ENCODE measurements around the gene RHEX. TPM values are rescaled to one million over a fixed set of nuclear protein-coding genes. Genes with fewer than 3 reads are reported as not detected.

The RHEX gene
- total RNA-seq, 2 experiments from 2014 or later, result not detected

DNA sequence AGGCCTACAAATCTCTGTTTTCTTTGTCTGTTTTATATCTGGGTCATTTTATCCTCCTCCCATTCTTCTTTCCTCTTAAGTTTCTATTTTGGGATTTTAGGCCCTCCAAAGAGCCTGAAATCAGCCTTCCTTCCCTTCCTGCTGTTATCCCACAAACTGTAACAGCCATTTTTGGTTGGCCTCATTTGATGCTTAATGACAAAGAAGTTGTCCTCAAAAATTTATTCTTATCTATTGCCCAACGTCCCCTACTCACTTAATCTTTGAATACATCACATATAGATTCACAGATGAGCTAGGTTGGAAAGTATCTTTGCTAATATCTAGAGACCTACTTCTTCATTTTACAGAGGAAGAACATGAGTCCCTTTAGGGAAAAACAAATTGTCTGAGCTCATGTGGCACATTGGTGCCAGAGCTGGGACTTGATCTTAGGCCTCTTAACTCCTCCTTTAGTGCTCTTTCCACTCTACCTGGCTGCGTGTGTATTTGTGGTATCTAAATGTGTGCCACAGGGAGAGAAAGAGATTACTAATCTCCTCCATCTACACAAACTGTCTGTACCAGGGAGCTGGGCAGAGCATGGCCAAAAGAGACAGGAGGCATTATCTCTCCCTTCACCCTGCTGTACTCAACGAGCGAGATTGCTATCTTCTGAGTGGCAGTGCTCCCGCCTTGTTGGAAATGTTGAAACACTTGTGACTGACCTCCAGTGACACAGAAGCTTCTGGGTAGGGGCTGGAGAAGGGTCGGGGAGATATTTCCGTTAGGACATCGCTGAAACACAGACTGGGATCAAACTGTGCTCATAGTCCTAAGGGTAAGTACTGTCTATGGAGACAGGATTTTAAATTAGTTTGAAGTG is 30.1 kb downstream of the RHEX start:
- Mint-ChIP-seq H3K36me3 (ENCODE audit: low read depth) (no peaks in the 10 kb centered on the region), H3K4me1 (ENCODE audit: low read depth) (peaks cover 18% of the 10 kb centered on the region), H3K4me3 (no peak overlapping the region), H3K27ac (no peak overlapping the region), H3K9me3 (ENCODE audit: insufficient read depth) (no peaks in the 10 kb centered on the region), H3K27me3 (ENCODE audit: low read depth) (peaks cover 26% of the 10 kb centered on the region)
- ChIA-PET POLR2A (no interaction called here), CTCF (interaction anchor here (1.3 to 1.6 kb wide), 2 partner anchors 9 to 23 kb away, joined by 3 to 4 read pairs; no protein-coding TSS in a partner anchor)
- ATAC-seq (no peak), DNase-seq (no peak)

DNA sequence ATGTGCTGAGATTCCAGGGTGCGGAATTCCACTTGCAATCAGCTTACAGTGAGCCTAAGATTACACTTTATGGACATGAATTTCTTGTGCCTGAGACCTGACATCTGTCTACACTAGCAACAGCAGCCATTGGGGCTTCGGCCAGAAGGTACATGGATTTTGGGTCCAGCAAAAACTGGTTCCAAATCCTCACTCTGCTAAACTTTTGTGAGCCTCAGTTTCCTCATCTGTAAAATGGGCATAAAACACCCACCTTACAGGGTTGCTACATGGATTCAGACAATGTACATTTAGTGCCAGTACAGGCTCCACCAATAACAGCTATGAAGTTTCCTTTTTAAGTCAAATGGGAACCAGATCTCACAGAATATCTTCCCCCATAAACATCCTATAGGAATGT is 30.8 kb downstream of the RHEX start:
- Mint-ChIP-seq H3K9me3 (ENCODE audit: insufficient read depth) (no peaks in the 10 kb centered on the region), H3K36me3 (ENCODE audit: low read depth) (no peaks in the 10 kb centered on the region), H3K4me1 (ENCODE audit: low read depth) (peaks cover 18% of the 10 kb centered on the region), H3K27me3 (ENCODE audit: low read depth) (peaks cover 29% of the 10 kb centered on the region), H3K4me3 (no peak overlapping the region), H3K27ac (no peak overlapping the region)
- ATAC-seq (no peak), DNase-seq (no peak)
- ChIA-PET POLR2A (no interaction called here), CTCF (no interaction called here)

DNA sequence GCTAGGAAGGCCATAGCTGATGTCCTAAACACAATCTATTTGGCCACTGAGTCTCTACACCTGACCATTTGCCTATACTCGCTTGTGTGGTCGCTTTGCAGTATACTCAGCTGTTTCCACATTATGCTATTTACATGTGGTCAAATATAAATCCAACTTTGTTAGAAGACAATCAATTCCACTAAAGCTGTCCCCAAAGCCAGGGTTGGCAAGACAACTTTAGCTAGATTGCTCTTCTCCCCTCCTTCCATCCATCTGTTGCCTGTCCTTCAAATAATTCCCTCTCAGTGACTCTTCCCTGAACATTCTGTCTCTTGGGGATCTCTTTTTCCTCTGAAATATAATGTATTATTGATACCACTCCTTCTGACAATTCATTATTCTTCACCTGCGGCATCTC is 34.1 kb downstream of the RHEX start:
- H3K27me3 Mint-ChIP-seq (ENCODE audit: low read depth), result peaks cover 27% of the 10 kb centered on the region
- CTCF ChIA-PET, result no interaction called here
- no peak for ATAC-seq

DNA sequence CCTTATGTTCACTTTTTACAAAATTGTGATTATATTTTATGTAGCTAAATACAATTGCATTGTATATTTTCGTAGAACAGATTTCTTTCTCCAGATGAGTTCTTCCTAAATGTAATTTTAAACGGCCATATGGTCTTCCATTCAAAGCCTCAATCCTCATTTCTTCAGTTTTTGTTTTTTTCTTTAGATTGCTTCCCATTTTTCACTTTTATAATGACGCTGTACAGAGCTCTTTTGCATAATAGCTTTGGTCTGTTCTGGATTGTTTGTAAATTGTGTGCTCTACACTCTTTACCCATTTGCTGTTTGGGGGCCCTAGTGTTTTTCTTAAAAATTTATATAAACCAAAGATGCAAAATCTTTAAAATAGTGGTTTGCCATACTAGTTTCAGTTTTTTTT is 36.4 kb downstream of the RHEX start:
- ATAC-seq (no peak), DNase-seq (no peak)
- H3K4me1 Mint-ChIP-seq (ENCODE audit: low read depth), result no peaks in the 10 kb centered on the region
- ChIA-PET POLR2A (no interaction called here), CTCF (interaction anchor here (1.0 kb wide), 1 partner anchor 59 kb away, joined by 3 read pairs; no protein-coding TSS in a partner anchor)
- H3K9me3 Mint-ChIP-seq (ENCODE audit: insufficient read depth), result no peaks in the 10 kb centered on the region
- peaks cover 32% of the 10 kb centered on the region for H3K27me3 Mint-ChIP-seq (ENCODE audit: low read depth)
- H3K4me3 Mint-ChIP-seq, result no peak overlapping the region
- no peaks in the 10 kb centered on the region for H3K36me3 Mint-ChIP-seq (ENCODE audit: low read depth)
- H3K27ac Mint-ChIP-seq, result no peak overlapping the region

More for the DNA sequence above, 34.1 kb downstream of the RHEX start:
- H3K9me3 Mint-ChIP-seq (ENCODE audit: insufficient read depth), result no peaks in the 10 kb centered on the region
- no peak for DNase-seq
- POLR2A ChIA-PET, result no interaction called here
- H3K4me1 Mint-ChIP-seq (ENCODE audit: low read depth), result no peaks in the 10 kb centered on the region
- no peak overlapping the region for H3K4me3 Mint-ChIP-seq
- H3K36me3 Mint-ChIP-seq (ENCODE audit: low read depth), result no peaks in the 10 kb centered on the region
- H3K27ac Mint-ChIP-seq, result no peak overlapping the region

DNA sequence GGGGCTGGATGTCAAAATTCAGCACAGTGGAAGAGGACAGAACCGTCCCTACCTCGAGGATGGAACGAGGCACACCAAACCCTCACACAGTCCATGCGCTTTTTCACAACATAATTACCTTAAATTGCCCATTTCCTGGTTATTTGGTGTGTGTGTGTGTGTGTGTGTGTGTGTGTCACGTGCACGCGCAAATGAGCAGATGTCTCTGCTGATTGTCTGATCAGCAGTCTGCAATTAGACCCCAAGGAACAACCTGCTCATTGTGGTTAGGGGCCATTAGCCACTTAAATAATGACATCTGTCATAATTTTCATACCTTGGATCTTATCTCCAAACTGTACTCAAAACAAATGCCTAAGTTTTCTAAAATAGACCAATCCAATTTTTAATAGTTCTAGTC is 41.1 kb downstream of the RHEX start:
- no peak for ATAC-seq
- Mint-ChIP-seq H3K27me3 (ENCODE audit: low read depth) (peaks cover 28% of the 10 kb centered on the region), H3K36me3 (ENCODE audit: low read depth) (no peaks in the 10 kb centered on the region), H3K4me1 (ENCODE audit: low read depth) (no peaks in the 10 kb centered on the region), H3K4me3 (no peak overlapping the region), H3K27ac (no peak overlapping the region), H3K9me3 (ENCODE audit: insufficient read depth) (no peaks in the 10 kb centered on the region)
- CTCF ChIA-PET, result interaction anchor here (3.0 kb wide), 1 partner anchor 63 kb away, joined by 15 read pairs; no protein-coding TSS in a partner anchor
- no peak for DNase-seq
- POLR2A ChIA-PET, result no interaction called here

DNA sequence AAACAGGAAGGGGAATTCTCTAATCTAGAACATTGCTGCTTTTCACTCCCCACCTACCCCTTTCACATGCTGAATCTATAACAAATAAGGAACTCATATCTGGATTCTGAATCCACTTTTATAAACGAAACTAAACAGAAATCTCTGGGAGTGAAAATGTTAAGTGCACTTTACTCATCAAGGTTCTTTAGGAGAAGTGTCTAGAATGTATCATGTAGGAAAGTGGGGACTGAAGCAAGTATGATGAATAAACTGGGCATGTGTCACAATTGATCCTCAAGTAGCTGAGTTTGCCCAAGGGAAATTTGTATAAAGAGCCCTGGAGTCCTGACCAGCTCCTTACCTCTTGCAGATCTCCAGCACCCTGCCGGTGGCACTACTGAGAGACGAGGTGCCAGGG is 44.4 kb downstream of the RHEX start:
- ChIA-PET CTCF (interaction anchor here (1.0 to 4.0 kb wide), 4 partner anchors 10 to 120 kb away, joined by 3 to 17 read pairs (median 4); no protein-coding TSS in a partner anchor), POLR2A (no interaction called here)
- peaks cover 37% of the 10 kb centered on the region for H3K27me3 Mint-ChIP-seq (ENCODE audit: low read depth)
- DNase-seq, result no peak
- H3K4me3 Mint-ChIP-seq, result no peak overlapping the region
- H3K36me3 Mint-ChIP-seq (ENCODE audit: low read depth), result no peaks in the 10 kb centered on the region
- H3K4me1 Mint-ChIP-seq (ENCODE audit: low read depth), result no peaks in the 10 kb centered on the region
- no peaks in the 10 kb centered on the region for H3K9me3 Mint-ChIP-seq (ENCODE audit: insufficient read depth)
- no peak overlapping the region for H3K27ac Mint-ChIP-seq
- ATAC-seq, result no peak

DNA sequence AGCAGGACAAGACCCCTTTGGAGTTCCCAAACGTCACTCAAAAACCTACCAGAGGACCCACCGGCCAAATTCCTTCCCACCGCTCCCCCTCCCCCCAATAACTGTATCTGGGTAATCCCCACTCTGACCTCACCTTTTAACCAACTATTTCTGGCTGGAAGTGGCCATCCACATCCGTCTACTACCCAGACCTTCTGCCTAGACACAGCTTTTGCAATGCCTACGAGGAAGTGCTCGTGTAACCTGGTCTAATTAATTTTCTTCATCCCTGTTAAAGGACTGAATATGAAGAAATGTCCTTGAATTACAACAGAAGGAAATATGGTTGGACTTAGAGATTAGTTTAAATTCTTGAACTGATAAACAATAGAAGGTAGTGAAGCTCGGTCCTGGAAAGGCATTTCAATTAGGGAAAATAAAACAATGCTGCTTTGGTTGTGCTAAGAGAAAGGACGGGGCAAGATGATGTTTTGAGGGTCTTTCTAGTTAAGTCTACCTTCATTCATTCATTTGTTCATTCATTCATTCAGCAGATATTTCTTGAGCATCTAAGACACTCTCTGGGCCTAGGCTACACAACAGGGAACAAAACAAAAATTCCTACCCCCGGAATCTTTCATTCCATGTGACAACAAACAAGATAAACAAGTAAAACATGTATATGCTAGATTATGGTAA is 45.4 kb downstream of the RHEX start:
- H3K27ac Mint-ChIP-seq, result no peak overlapping the region
- DNase-seq (no peak), ATAC-seq (no peak)
- H3K36me3 Mint-ChIP-seq (ENCODE audit: low read depth), result no peaks in the 10 kb centered on the region
- CTCF ChIA-PET, result interaction anchor here (1.0 to 4.0 kb wide), 2 partner anchors 9 to 68 kb away, joined by 5 to 17 read pairs; no protein-coding TSS in a partner anchor
- no peaks in the 10 kb centered on the region for H3K4me1 Mint-ChIP-seq (ENCODE audit: low read depth)
- H3K27me3 Mint-ChIP-seq (ENCODE audit: low read depth), result peaks cover 41% of the 10 kb centered on the region
- H3K4me3 Mint-ChIP-seq, result no peak overlapping the region
- POLR2A ChIA-PET, result no interaction called here
- H3K9me3 Mint-ChIP-seq (ENCODE audit: insufficient read depth), result no peaks in the 10 kb centered on the region

DNA sequence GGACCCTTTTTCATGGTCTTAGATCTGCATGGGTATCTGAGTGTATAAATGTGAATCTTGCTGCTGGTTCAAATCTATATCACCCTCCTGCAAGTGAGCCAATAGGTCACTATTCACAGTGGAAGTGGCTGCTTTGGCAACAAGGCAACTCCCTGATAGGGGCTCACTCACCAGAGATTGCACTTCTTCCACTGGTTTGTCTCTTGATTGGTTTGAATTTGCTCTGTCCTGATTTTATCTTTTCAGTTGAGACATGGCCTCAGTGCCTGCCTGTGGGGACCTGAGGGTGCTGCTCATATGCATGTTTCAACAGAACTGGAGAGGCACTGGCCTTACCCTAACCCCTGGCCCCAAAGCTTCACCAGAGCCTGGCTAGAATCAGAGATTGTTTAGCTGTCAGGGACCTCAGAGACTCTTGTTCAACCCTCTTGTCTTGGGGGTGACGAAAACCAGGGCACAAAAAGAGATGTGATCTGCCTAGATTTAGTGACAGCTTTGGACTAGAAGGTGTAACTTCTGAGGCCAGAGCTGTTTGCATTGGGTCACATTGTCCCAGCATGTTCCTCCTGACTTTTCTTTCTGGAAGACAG is 47.3 kb downstream of the RHEX start:
- POLR2A ChIA-PET, result no interaction called here
- Mint-ChIP-seq H3K4me3 (no peak overlapping the region), H3K9me3 (ENCODE audit: insufficient read depth) (no peaks in the 10 kb centered on the region), H3K27me3 (ENCODE audit: low read depth) (peaks cover 30% of the 10 kb centered on the region), H3K27ac (no peak overlapping the region), H3K36me3 (ENCODE audit: low read depth) (no peaks in the 10 kb centered on the region), H3K4me1 (ENCODE audit: low read depth) (no peaks in the 10 kb centered on the region)
- ATAC-seq (no peak), DNase-seq (no peak)
- CTCF ChIA-PET, result interaction anchor here (12.4 kb wide), 1 partner anchor 70 kb away, joined by 252 read pairs; no protein-coding TSS in a partner anchor

DNA sequence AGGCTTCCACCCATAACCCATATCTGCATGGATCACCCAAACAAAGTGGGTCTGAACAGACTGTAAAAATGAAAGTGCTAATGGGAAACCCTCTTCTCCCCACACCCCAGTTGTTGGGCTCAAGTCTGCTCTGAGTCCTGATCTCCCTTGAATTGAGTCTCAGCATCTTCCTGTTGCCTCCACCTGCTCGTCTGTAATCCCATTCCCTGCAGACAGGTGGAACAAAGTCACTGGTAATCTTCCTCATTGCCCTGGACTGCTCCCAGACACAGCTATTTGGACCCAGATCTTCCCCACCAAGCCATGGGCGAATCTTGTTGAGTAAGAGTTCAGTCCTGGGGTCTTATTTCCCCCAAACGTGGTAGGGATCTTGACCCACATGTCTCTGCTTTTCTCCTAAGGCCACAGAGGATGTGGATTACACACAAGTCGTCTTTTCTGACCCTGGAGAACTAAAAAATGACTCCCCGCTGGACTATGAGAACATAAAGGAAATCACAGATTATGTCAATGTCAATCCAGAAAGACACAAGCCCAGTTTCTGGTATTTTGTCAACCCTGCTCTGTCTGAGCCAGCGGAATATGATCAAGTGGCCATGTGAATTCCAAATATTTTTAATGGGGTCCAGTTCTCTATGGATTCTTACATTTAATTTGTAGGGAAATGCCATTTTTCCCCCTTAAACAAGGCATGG is 48.5 kb downstream of the RHEX start:
- Mint-ChIP-seq H3K27ac (no peak overlapping the region), H3K27me3 (ENCODE audit: low read depth) (peaks cover 30% of the 10 kb centered on the region), H3K9me3 (ENCODE audit: insufficient read depth) (no peaks in the 10 kb centered on the region), H3K4me3 (no peak overlapping the region), H3K4me1 (ENCODE audit: low read depth) (no peaks in the 10 kb centered on the region), H3K36me3 (ENCODE audit: low read depth) (no peaks in the 10 kb centered on the region)
- ChIA-PET CTCF (interaction anchor here (1.7 to 12.4 kb wide), 2 partner anchors 71 to 124 kb away, joined by 7 to 252 read pairs; no protein-coding TSS in a partner anchor), POLR2A (no interaction called here)
- DNase-seq (no peak), ATAC-seq (no peak)

DNA sequence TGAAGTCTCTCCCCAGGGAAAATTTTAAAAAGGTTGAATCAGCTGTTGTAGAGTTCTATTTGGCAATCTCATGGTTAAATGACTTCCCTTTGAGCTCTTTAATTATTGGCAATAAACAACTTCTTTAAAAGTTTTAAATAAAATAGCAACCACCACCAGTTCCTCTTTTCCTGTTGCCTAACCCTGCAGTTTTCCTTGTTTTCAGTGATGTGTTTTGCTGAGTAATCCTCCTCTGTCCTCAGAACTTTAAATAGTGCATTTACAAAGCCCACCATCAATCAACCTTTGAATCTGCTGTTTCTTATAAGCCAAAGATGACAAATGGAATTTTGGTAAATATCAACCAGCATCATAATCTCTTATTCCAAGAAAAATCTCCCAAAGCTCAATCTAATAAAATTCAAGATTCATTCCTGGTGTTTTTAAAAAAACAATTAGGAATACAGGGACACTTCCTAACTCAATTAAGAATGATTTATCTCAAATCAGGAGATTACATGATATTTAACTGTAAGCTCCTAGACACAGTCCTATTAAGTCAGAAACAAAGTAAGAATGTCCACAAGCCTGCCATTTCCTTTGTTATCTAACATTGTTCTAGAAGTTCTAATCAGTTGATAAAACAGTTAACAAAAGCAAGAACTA is 49.4 kb downstream of the RHEX start:
- ATAC-seq, result no peak
- no peak for DNase-seq
- H3K4me3 Mint-ChIP-seq, result no peak overlapping the region
- peaks cover 27% of the 10 kb centered on the region for H3K27me3 Mint-ChIP-seq (ENCODE audit: low read depth)
- ChIA-PET CTCF (interaction anchor here (0.8 to 12.4 kb wide), 8 partner anchors 46 to 184 kb away, joined by 3 to 252 read pairs (median 4); no protein-coding TSS in a partner anchor), POLR2A (no interaction called here)
- H3K4me1 Mint-ChIP-seq (ENCODE audit: low read depth), result no peaks in the 10 kb centered on the region
- H3K27ac Mint-ChIP-seq, result no peak overlapping the region
- no peaks in the 10 kb centered on the region for H3K9me3 Mint-ChIP-seq (ENCODE audit: insufficient read depth)
- H3K36me3 Mint-ChIP-seq (ENCODE audit: low read depth), result no peaks in the 10 kb centered on the region

DNA sequence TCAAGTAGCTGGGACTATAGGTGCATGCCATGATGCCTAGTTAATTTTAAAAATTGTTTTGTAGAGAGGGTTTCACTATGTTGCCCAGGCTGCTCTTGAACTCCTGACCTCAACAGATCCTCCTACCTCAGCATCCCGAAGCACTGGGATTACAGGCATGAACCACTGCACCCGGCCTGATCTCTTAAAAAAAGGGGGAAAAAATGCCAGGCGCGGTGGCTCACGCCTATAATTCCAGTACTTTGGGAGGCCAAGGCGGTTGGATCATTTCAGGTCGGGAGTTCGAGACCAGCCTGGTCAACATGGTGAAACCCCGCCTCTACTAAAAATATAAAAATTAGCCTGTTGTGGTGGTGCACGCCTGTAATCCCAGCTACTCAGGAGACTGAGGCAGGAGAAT is 51.0 kb downstream of the RHEX start:
- Mint-ChIP-seq H3K27ac (no peak overlapping the region), H3K36me3 (ENCODE audit: low read depth) (no peaks in the 10 kb centered on the region), H3K4me3 (no peak overlapping the region), H3K9me3 (ENCODE audit: insufficient read depth) (no peaks in the 10 kb centered on the region), H3K4me1 (ENCODE audit: low read depth) (no peaks in the 10 kb centered on the region), H3K27me3 (ENCODE audit: low read depth) (peaks cover 26% of the 10 kb centered on the region)
- no peak for DNase-seq
- ATAC-seq, result no peak
- CTCF ChIA-PET, result interaction anchor here (1.4 to 12.4 kb wide), 3 partner anchors 48 to 120 kb away, joined by 4 to 252 read pairs (median 6); no protein-coding TSS in a partner anchor
- POLR2A ChIA-PET, result no interaction called here
